DND-41 (cell line): ENCODE measurements around the gene ISYNA1.

Source experiments
- ATAC-seq: fragments of 200-7000 bp; cut with Tn5 transposase; 3 replicates; pipeline ENCODE4 v1.9.1; 2021; ENCODE audit warnings: low read depth; ENCODE audit not compliant: insufficient read depth
- DNase-seq: peaks from one replicate; pipeline ENCODE4 v3.0.0-alpha.2; 2020
- H2AFZ ChIP-seq: 2 replicates; pipeline ENCODE4 v1.6.0; 2012; ENCODE audit warnings: low read depth, low read length
- H3K27ac ChIP-seq: 2 replicates; pipeline ENCODE4 v1.5.1; 2012; ENCODE audit warnings: low read length, inconsistent platforms
- H3K27me3 ChIP-seq: fragments of 200-600 bp; sonication (generic); 2 replicates; pipeline ENCODE4 v1.6.0; 2012; ENCODE audit warnings: low read length, mild to moderate bottlenecking, inconsistent platforms; ENCODE audit not compliant: insufficient read depth, poor library complexity
- H3K36me3 ChIP-seq: 2 replicates; pipeline ENCODE4 v1.5.1; 2012; ENCODE audit warnings: low read length, inconsistent platforms; ENCODE audit not compliant: insufficient read depth
- H3K4me1 ChIP-seq: 2 replicates; pipeline ENCODE4 v1.5.1; 2012; ENCODE audit warnings: mild to moderate bottlenecking, low read length; ENCODE audit not compliant: insufficient read depth
- H3K4me2 ChIP-seq: 2 replicates; pipeline ENCODE4 v1.6.0; 2012; ENCODE audit warnings: mild to moderate bottlenecking, moderate library complexity, low read length, inconsistent platforms; ENCODE audit not compliant: insufficient read depth
- H3K4me3 ChIP-seq, 2 experiments: fragments of 200-600 bp in 1 of 2; shearing (Covaris generic) in 1 of 2; 2 replicates each; pipeline ENCODE4 v1.5.1; 2012 to 2016; ENCODE audit warnings: inconsistent platforms in 2 of 2, low read length in 2 of 2, mild to moderate bottlenecking in 2 of 2, low read depth in 1 of 2, moderate library complexity in 1 of 2
- H3K79me2 ChIP-seq: 2 replicates; pipeline ENCODE4 v1.6.0; 2012; ENCODE audit warnings: low read length, inconsistent platforms; ENCODE audit not compliant: insufficient read depth
- H3K9ac ChIP-seq: 2 replicates; pipeline ENCODE4 v1.6.0; 2012; ENCODE audit warnings: low read depth, mild to moderate bottlenecking, inconsistent platforms, low read length, moderate library complexity
- H3K9me3 ChIP-seq: 2 replicates; pipeline ENCODE4 v1.5.1; 2012; ENCODE audit warnings: low read length, moderate library complexity, mild to moderate bottlenecking, inconsistent platforms; ENCODE audit not compliant: insufficient read depth, severe bottlenecking
- H4K20me1 ChIP-seq: 2 replicates; pipeline ENCODE4 v1.6.0; 2012; ENCODE audit warnings: low read length; ENCODE audit not compliant: insufficient read depth
- CTCF ChIP-seq: IDR thresholded peaks from 2 replicates; pipeline ENCODE4 v1.5.1; 2012; ENCODE audit warnings: borderline replicate concordance, low read length, moderate library complexity, mild to moderate bottlenecking; ENCODE audit not compliant: poor library complexity, severe bottlenecking; ENCODE audit errors: extremely low read depth
- EZH2 ChIP-seq: IDR thresholded peaks from 3 replicates; pipeline ENCODE4 v1.6.1; 2012; ENCODE audit warnings: borderline replicate concordance, low read depth, mild to moderate bottlenecking, moderate library complexity, low read length, inconsistent platforms; ENCODE audit not compliant: severe bottlenecking

Gene ISYNA1

GRCh38 chr19:18434411-18435175 is 3.3 kb downstream of the ISYNA1 start:
- H3K27me3 ChIP-seq, result no peaks in the 10 kb centered on the region
- no peak for TF ChIP-seq EZH2
- TF ChIP-seq CTCF, result no peak
- DNase-seq, result no peak
- no peak overlapping the region for H2AFZ ChIP-seq
- H3K9ac ChIP-seq, result no peak overlapping the region
- H3K4me3 ChIP-seq, result no peak overlapping the region
- H3K9me3 ChIP-seq, result no peaks in the 10 kb centered on the region
- peaks cover 31% of the 10 kb centered on the region for H3K4me1 ChIP-seq
- no peak for ATAC-seq
- peaks cover 27% of the 10 kb centered on the region for H3K36me3 ChIP-seq
- no peak overlapping the region for H3K4me2 ChIP-seq
- H4K20me1 ChIP-seq, result peaks cover 34% of the 10 kb centered on the region
- H3K27ac ChIP-seq, result no peak overlapping the region
- peaks cover 12% of the 10 kb centered on the region for H3K79me2 ChIP-seq

- Histone ChIP-seq H3K36me3 (peaks cover 27% of the 10 kb centered on the region), H3K4me1 (peaks cover 38% of the 10 kb centered on the region), H4K20me1 (peaks cover 39% of the 10 kb centered on the region), H2AFZ (no peak overlapping the region), H3K79me2 (peaks cover 13% of the 10 kb centered on the region), H3K27me3 (no peaks in the 10 kb centered on the region), H3K4me2 (no peak overlapping the region), H3K27ac (no peak overlapping the region), H3K4me3 (no peak overlapping the region), H3K9me3 (no peaks in the 10 kb centered on the region), H3K9ac (no peak overlapping the region)
- TF ChIP-seq EZH2, result no peak
- no peak for TF ChIP-seq CTCF
- ATAC-seq, result no peak
- DNase-seq, result no peak
These were observed 4.1 kb downstream of the ISYNA1 start for GRCh38 chr19:18433735-18434398.

- DNase-seq (no peak), ATAC-seq (no peak)
- H3K27ac ChIP-seq, result no peak overlapping the region
- peaks cover 27% of the 10 kb centered on the region for H3K36me3 ChIP-seq
- H2AFZ ChIP-seq, result no peak overlapping the region
- H3K9me3 ChIP-seq, result no peaks in the 10 kb centered on the region
- H3K79me2 ChIP-seq, result peaks cover 13% of the 10 kb centered on the region
- TF ChIP-seq EZH2 (no peak), CTCF (no peak)
- H3K4me3 ChIP-seq, result no peak overlapping the region
- H3K4me1 ChIP-seq, result peaks cover 45% of the 10 kb centered on the region
- H3K4me2 ChIP-seq, result no peak overlapping the region
- H4K20me1 ChIP-seq, result peaks cover 46% of the 10 kb centered on the region
- H3K9ac ChIP-seq, result no peak overlapping the region
- no peaks in the 10 kb centered on the region for H3K27me3 ChIP-seq
These were observed 4.8 kb downstream of the ISYNA1 start for GRCh38 chr19:18433015-18433691.
